T-helper 9 cell (primary cell): ENCODE results near the gene PDE6C.

ENCODE experiments used
- DNase-seq: peaks from one replicate; pipeline ENCODE4 v3.0.0-alpha.2; 2020

The PDE6C gene

DNA sequence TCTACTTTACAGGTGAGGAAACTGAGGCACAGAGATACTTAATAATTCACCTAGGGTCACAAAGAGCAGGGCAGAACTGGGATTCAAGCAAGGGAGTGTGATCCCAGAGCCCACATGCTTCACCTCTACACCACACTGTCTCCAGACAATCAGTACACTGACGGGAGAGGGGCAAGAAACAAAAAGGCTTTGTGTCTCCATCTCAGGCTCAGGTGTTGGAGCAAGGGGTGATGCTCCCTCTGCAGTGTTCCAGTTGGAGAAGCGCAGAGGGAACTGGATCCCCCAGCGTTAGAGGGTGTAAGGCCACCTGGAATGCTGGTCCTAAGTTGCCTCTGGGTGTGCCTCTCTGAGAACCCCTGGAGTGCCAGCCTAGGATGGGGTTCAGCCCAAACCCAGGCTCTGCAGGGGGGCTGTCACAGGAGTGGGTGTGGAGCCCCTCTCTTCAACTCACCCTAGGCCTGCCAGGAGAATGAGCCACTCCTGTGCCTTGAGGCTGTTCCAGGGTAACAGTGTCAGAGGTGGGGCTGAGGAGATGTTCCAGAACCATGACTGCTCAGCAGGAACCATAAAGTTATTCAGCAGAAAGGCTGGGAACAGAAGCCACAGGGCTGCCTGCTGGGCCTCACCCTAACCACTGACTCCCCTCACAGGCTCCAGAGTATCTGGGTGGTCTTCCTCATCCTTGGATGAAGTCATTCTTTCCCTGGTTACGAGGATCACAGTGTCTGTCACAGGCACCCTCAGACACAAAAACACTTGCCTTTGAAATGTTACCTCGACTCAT, 16.8 kb upstream of the PDE6C start:
- DNase-seq, result no peak

DNA sequence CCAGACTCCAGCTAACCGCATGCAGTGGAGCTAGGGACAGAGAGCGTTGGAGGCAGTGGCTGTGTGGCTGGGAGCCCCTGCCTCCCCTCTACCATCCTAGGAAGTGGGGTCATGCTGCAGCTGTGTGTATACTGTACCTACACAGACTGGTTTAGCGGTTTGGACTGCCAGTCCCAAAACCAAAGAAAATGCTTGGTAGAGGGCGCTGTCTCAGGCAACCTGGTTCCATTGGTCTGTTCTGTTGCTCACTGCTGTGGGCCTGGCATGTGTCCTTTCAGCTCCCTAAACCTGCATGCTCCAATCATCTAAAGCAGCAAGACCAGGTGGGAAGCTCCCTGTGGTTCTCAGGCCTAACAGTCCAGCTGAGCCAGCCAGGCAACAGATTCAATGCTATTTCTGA, 15.8 kb upstream of the PDE6C start:
- no peak for DNase-seq

DNA sequence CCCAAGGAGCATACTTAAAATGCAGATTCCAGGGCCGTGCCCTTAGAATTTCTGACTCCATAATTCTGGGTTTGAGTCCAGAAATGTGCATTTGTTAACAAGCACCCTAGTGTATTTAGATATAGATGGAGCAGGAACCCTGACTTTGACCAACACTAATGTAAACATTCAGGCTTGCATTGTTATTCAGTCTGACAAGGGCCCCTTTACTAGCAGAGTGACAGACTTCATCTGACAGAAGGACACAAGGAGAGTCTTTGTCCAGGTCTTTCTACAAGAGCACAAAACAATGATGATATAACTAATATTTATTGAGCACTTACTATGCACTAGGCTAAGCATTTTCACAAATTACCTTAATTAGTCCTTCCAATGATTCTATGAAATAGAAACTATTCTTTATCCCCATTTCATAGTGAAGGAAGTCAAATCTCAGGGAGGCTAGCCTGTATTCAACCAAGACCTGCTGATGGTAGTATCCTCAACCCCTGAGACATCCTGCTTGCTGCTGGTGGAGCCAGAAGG, 15.2 kb upstream of the PDE6C start:
- DNase-seq, result no peak

DNA sequence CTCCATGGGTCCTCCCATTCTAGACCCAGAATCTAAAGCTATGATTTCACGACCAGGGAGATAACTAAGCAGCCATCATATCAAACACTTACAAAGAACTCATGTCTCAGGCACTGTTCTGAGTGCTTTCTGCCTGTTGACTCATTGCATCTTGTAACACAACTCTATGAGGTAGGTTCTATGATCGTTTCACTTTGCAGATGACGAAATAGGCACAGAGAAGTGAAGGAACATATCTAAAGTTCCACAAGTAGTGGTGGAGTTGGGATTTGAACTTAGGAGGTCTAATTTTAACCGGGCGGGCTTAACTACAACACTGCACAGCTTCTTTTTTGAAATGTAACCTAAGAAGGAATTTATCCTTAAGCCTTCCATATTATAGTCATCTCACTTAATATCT, 14.2 kb upstream of the PDE6C start:
- no peak for DNase-seq

DNA sequence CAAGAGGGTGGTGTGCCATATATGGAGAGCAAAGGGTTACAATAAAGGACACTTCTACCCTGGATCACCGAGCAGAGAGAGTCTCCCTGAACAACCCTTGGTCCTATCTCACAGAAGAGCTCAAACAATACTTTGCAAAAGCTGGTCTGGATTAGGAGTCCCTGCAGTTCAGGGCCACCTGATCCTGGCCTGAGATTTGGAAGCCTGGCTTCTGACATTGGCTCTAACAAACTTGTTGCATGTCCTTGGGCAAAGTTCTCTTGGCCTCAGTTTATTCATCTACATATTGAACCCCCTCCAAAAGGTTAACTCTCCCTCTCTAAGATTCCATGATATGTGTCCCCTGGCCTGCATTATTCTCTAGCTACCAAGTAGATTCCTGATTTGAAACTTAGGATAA, 13.0 kb upstream of the PDE6C start:
- DNase-seq, result no peak

DNA sequence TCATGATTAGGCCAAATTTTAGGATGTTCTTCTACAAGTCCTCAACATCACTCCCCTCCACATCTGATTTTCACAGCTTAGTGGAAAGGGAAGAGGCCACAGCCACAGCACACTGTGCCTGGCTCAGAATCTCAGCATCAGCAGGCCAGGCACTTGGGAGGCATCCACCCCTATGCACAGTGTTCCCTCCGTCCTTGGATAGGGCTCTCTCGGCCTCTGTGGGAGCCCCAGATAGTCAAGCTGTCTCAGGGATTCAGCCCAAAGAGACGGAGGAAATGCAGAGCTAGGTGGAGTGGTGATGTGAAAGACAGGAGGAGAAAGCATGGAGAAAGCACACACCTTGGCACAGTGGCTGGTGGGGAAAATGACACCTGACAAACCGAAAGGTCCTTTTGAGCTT, 12.6 kb upstream of the PDE6C start:
- no peak for DNase-seq

DNA sequence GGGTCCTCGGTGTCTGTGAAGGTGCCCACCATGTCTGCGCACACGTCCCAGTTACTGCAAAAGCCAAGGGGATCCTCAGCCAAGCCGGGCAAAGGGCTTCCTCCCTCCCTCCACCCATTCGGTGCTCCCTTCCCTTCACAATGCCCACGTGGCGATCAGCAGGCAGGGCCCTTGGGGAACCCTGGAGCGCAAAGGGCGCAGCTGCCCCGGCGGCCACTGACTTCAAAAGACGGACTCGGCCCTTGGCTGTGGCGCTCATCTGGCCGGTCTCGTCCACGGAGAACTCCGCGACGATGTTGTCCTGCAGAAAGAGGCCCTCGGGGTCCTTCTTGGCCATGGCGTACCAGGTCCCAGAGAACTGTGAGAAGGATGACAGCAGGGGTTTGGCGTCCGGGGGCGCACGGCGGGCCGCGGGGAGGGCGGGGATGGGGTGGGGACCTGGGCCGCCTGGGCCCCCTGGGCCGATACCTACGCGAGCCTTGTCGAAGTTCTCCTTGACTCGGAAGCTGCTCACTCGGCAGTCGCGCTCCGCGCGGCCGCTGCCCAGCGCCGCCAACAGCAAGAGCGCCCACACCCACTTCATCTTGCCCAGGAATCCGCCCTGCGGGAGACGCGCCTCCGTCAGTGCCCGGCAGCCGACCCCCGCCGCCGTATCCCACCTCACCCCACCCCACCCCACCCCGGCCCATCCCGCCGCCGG, 11.7 kb upstream of the PDE6C start:
- DNase-seq, result no peak

DNA sequence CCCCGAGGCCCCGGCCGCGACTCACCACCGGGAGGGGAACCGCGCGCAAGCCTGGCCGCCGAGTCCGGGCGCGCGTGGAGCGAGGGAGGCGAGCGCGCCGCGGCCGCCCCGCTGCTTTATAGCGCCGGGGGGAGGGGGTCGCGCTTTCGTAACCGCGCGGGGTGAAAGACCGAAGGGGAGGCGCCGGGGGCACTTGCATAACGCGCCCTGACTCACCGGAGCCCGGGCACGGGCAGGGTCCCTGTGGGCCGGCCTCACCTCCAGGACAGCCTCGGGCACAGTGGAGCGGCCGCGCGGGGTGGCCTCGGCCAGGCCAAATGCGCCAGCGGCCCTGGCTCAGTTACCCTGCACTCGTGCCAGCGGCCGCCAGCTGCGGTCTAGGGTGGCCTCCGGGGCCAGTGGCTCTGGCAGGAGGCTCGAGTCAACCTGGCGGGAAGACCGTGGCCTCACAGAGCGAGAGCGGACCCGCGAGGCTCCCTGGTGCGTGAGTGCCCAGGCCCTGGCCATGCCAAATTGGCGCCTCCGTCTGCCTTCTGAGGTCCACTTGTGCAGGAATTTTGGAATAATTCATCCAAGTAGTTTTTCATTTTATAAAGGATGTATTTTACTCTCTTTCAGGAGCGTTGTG, 11.1 kb upstream of the PDE6C start, which contains the start of gene RBP4:
RBP4 (minus strand) TSS at position 90 of the 628 bp plus-strand sequence. CDS start 207 bp downstream, outside the sequence.
- DNase-seq, result no peak

DNA sequence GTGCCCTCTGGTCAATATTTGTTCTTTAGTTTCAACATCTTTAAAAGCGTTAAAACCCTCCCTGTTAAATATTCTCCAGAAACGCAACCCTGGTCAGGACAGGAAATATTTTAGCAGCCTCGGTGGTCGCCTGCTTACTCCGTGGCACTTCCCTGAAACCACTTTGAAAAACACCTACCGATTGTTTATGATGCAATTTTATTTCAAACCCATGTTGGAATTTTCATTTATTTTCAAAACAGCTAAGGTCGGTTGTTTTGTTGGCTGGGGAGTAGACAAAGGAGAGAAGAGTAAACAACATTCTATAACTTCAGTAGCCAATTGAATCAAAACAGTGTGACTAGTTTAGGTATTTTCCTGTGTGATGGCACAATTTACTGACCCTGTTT, 10.6 kb upstream of the PDE6C start:
- no peak for DNase-seq

DNA sequence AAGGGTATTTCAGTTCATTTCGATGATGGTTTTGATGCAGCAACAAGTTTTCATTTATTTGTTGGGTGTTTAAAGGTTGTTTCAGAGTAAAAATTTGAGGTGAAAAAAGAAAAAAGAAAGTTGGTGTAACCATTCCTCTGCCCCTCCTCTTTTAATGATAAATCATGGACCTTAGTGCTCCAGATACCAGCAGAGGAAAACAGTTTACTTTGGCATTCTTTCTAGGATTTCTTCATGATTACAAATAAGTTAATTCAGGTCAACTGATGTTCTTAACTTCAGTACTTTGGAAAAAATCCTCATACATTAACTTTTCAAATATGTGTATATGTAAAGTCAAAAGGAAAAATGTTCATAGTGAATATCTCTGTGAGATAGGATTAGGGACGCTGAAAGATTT, 9.3 kb upstream of the PDE6C start:
- DNase-seq, result no peak

DNA sequence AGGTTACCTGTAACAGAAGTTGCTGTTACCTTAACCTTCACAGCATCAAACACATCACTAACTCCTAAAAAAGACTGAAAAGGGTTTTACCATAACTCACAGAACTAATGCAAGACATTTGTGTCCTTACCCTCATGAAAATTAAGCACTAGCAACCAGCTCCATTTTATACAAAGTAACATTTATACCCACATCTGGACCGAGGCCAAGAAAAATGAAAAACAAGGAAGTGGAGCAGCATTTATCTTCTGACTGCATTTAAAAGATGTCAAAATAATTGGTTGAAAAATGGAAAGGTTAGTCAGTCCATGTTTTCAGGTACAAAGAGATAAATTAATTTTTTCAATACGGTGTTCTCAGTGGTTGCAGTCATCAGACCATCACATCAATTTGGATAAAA, 8.2 kb upstream of the PDE6C start:
- no peak for DNase-seq

DNA sequence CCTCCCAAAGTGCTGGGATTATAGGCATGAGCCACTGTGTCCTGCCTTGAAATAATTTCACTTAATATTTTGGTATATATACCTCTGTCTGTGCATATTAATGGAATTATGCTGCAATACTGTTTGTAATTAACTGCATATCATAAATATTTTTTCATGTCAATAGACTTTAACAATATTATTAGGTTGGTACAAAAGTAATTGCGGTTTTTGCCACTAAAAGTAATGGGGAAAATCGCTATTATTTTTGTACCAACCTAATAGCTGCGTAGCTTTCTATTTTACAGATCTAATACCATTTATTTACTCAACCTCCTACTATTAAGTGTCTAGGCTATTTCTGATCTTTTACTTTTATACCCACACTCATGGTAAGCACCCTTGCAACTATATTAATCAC, 3.9 kb upstream of the PDE6C start:
- no peak for DNase-seq

DNA sequence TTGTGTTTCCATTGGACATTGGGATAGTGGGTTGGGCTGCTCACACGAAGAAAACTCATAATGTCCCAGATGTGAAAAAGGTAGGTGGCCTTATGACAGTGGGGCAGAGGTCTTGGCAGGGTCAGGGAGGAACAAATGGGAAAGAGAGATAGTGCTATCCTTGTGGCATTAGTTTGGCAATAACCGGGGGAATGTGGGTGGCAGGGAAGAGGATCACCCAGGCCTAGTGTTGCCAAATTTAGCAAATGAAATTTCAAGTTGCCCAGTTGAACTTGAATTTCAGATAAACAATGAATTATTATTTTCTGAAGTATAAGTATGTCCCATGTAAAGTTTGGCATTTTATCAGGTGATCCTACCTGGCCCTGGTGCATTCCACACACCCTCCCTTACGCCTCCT, 789 bp downstream of the PDE6C start:
- no peak for DNase-seq

DNA sequence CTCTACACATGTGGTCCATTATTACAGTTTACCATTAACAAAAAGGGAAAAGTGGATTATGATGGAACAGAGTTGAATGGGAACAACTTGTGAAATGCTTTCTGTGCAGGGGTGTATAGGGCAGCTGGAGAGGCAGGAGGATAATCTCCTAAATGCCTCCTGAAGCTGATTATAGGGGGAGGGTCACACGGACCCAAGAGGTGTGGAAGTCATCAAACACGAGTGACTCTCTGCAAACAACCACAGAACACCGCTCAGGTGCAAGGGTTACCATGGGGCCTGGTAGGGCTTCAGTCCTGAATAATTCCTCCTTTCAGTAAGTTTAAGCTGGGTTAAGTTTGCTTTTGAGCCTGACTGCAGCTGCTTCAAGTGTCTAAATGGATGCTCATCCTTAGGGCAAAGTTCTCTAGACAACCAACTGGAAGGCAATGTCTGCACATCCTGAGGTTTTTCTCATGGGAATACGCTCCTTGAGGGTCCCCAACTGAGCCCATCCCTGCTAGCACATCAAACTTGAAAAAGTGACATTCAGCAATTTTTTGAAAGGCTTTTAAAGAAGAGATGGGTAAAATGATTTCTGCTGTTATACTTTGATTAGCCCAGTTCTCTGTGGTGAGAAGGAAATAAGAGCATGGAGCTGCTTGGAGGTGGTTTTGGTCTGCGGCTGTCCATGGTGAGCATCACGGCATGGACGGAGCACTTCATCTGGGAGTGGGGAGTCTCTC, 1.9 kb downstream of the PDE6C start:
- no peak for DNase-seq

DNA sequence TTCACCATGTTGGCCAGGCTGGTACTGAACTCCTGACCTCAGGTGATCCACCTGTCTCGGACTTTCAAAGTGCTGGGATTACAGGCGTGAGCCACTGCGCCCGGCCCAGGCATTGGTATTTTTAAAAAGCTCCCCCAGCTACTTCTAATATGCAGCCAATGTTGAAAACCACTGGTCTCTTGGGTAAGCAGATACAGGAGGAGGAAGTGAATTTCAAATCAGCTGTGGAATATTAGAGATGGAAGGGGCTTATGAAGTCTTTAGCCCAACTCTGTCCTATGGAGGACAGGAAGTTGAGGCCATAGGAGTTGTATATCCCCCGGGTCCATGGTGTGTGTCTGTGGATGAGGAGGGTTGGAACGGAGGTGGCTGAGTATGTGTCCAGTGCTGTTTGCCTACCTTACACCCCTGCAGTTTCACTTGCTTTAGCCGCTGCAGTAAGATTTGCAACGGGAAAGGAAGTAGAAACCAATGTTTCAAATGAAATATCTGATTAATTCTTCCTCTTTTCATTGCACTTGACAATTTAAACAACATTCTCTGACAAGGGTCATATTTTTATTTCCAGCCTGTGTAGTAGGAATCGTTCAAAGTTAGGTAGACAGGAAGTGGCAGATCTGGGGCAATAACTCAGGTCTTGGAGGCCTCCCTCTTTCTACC, 3.4 kb downstream of the PDE6C start:
- no peak for DNase-seq

DNA sequence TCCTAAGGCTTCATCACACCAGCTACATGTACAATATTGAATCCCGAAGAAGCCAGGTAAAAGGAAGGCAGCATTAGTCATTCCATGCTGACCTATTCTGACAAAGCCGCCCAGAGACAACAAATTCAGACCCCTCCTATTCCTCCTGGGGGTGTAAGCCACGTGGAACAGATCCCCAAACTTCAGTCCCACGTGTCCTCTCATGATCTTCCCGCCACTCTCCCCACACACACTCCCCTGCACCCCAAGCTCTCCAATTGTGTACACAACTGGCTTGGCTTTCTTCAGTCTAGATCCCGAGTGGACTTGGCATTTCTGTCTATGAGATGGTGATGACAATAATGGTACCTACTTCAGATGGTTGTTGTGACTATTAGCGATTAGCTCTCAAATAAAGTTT, 8.6 kb downstream of the PDE6C start:
- no peak for DNase-seq

DNA sequence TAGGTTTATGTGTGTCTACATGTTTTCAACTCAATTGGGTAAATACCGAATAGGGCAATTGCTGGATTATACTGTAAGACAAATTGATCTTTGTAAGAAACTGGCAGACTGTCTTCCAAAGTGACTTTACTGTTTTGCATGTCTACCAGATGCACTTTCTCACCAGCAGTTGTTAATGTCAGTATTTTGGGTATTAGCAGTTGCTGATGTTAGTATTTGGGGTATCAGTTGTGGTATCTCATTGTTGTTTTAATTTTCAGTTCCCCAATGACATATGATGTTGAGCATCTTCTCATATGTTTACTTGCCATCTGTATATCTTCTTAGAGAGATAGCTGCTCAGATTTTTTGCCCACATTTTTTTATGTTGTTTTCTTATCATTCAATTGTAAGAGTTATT, 10.6 kb downstream of the PDE6C start:
- no peak for DNase-seq

DNA sequence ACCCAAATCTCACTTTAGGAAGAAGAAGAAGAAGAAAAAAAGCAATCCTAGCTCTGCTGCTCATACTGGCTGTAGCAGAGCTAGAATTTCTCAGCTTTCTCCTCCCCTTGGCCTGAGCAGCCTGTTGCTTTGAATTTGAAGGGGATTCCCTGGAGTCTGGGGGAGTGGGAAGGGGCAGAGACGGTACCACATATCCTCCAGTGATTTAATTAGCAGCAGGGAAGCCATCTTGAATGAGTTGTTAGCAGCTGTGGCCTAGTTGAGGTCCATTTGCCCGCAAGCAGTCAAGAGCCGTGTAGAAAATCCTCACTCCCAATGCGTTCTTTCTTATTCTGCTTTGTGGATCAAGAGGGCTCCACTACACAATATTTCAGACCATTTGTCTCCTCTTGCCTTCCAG, 16.5 kb downstream of the PDE6C start:
- DNase-seq, result no peak

DNA sequence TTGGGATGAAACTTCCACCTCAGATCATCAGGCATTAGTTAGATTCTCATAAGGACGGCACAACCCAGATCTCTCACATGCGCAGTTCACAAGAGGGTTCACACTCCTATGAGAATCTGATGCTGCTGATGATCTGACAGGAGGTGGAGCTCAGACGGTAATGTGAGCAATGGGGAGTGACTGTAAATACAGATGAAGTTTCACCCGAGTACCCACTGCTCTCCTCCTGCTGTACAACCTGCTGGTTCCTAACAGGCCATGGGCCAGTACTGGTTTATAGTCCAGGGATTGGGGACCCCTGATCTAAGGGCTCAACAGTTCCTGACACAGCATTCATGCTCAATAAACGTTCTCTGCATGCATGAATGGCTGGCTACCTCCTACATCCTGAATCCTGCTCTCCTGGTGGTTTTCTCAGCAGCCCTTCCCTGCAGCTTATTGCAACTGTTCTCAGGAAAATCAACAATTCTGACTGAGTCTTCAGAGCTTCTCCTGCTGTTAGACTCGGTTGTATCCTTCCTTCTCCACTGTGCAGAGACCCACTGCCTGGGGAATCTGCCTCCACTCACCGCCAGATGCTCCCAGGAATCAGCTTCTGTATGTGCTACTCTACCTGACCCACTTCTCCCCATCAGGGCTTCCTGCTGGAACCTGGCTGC, 17.4 kb downstream of the PDE6C start:
- DNase-seq, result no peak

DNA sequence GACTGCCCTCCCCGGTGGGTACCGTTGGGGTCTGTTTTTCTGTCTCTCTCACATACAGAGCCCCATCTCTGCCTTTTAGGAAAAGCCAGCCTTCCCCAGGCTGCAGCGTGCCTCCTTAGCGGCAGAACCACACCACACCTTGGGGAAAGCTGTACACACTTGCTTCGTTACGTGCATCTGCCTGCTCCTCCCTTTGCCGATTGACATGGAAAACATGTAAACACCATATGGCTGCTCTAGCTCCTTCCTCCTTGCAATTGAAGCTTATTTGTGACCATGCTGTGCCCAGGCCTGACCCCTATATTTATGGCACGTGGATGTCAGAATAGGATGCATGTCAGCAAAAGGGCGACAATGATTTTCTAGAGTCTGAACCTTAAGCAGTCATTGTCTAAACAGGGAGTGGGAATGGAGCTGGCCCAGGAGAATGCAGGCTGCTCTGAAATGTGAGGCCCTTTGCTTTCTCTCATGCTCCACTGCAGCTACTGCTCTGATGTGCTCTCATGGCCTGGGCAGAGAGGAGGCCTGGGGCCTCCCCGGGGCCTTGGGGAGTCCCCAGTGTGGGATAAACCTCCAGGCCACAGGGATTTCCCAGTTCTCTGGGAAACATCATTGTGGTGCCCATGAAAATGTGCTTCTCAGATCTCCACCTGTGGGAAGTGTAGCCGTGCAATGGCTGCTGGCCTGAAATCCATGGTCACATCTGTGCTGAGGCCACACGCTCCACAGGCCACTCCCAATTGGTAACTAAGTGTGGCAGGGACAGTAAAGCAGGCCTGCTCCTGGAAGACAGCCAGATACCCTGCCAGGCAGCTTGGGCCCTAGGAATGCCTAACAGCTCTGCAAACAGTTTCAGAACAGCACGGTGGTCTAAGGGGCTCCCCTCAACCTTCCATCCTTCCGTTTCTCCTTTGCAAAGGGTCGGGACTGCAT, 18.6 kb downstream of the PDE6C start:
- no peak for DNase-seq

DNA sequence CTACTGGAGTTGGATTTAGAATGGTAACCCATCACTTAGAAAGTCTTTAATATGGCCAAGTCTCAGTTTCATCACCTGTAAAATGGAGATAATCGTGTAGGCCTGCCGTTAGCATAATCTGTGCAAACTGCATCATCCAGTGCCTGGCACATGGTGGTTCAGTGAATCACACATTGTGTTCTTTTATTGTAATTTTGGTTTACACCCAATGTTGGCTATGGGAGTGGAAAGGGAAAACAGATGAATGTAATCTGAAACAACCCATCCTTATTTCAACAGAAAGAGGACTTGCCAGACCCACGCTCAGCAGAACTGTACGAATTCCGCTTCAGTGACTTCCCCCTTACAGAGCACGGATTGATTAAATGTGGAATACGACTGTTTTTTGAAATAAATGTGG, 27.5 kb downstream of the PDE6C start:
- DNase-seq, result no peak
